WTC11 (cell line): Measurements from ENCODE around the gene PPP1R14C.

Experiments
- CREM ChIP-seq: sonication (generic); formaldehyde crosslinking; IDR thresholded peaks from 2 replicates; pipeline ENCODE4 v1.8.1; 2022; ENCODE audit warnings: mild to moderate bottlenecking, missing genetic modification reagents, moderate library complexity
- NR2C2 ChIP-seq: sonication (generic); formaldehyde crosslinking; IDR thresholded peaks from 2 replicates; pipeline ENCODE4 v1.8.0; 2022; ENCODE audit warnings: mild to moderate bottlenecking, missing genetic modification reagents
- TCF7 ChIP-seq: sonication (generic); formaldehyde crosslinking; IDR thresholded peaks from 2 replicates; pipeline ENCODE4 v1.8.0; 2022; ENCODE audit warnings: mild to moderate bottlenecking, low read depth, missing genetic modification reagents, moderate library complexity
- ZBTB21 ChIP-seq: sonication (generic); formaldehyde crosslinking; IDR thresholded peaks from 2 replicates; pipeline ENCODE4 v1.8.1; 2023; ENCODE audit warnings: mild to moderate bottlenecking, missing genetic modification reagents, borderline replicate concordance
- ZNF317 ChIP-seq: sonication (generic); formaldehyde crosslinking; IDR thresholded peaks from 2 replicates; pipeline ENCODE4 v1.8.1; 2023; ENCODE audit warnings: low read depth, mild to moderate bottlenecking, moderate library complexity, missing genetic modification reagents, borderline replicate concordance
- TF ChIP-seq, protein P1 (sequence below): fragments of 200-600 bp; IDR thresholded peaks from 2 replicates; pipeline ENCODE4 v1.8.0; 2022; ENCODE audit warnings: antibody characterized with exemption

DNA sequence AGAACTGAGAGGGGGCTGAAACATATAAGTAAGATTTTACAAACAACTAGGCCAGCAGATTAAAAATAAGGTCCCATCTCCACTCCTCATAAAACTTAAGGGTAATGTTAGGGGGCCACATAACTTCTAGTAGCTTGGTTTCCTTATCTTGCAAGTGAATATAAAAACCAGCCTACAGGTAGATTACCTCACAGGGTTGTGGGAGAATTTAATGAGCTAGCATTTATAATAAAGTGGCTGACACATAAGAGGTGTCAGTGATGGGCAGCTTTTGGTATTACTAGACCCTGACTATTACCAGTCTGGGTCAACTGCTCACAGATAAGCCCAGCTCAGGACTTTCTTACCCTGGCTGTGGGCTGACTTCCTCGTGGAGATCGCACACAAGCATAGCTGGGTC is 9.2 kb upstream of the PPP1R14C start:
- TF ChIP-seq, protein P1, sequence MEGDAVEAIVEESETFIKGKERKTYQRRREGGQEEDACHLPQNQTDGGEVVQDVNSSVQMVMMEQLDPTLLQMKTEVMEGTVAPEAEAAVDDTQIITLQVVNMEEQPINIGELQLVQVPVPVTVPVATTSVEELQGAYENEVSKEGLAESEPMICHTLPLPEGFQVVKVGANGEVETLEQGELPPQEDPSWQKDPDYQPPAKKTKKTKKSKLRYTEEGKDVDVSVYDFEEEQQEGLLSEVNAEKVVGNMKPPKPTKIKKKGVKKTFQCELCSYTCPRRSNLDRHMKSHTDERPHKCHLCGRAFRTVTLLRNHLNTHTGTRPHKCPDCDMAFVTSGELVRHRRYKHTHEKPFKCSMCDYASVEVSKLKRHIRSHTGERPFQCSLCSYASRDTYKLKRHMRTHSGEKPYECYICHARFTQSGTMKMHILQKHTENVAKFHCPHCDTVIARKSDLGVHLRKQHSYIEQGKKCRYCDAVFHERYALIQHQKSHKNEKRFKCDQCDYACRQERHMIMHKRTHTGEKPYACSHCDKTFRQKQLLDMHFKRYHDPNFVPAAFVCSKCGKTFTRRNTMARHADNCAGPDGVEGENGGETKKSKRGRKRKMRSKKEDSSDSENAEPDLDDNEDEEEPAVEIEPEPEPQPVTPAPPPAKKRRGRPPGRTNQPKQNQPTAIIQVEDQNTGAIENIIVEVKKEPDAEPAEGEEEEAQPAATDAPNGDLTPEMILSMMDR: no peak
- TF ChIP-seq CREM (CRISPR knock-in tag): no peak
- TF ChIP-seq ZNF317 (CRISPR knock-in tag): no peak
- TF ChIP-seq ZBTB21 (CRISPR knock-in tag): no peak
- TF ChIP-seq TCF7 (CRISPR knock-in tag): no peak
- TF ChIP-seq NR2C2 (CRISPR knock-in tag): no peak
